Fibroblast of pulmonary artery (primary cell): ENCODE measurements around the gene UNC45B.
"Not testable (repeated sequence)": the region's sequence is repeated elsewhere in the genome, so short reads cannot be mapped to it uniquely, and the experiment has no call there.

Source experiments
- DNase-seq: peaks from one replicate; pipeline ENCODE4 v3.0.0-alpha.2; 2010; ENCODE audit warnings: low read depth
- H3K4me3 ChIP-seq: replicated peaks from 2 replicates; pipeline ENCODE4 v1.5.1; 2011; ENCODE audit warnings: low read depth, mild to moderate bottlenecking, control low read depth, low read length, moderate library complexity
- CTCF ChIP-seq: IDR thresholded peaks from 2 replicates; pipeline ENCODE4 v1.5.1; 2011; ENCODE audit warnings: mild to moderate bottlenecking, control low read depth, low read length, inconsistent platforms; ENCODE audit errors: missing control alignments

Gene UNC45B

GRCh38 chr17:35147375-35147905 lies at the start of gene UNC45B:
Gene UNC45B, plus strand, starts transcription at chr17:35147817. Its CDS starts 447 bp downstream, at chr17:35148264.
- no peak for DNase-seq
- H3K4me3 ChIP-seq, result no peak within 1 kb of the TSS
- no peak for TF ChIP-seq CTCF

GRCh38 chr17:35099908-35100307 lies 47.7 kb upstream of the UNC45B start:
- no peak for DNase-seq
- no peak overlapping the region for H3K4me3 ChIP-seq
- no peak for TF ChIP-seq CTCF

- no peak for DNase-seq
- no peak overlapping the region for H3K4me3 ChIP-seq
- TF ChIP-seq CTCF, result no peak
Measured at GRCh38 chr17:35101036-35101435, 46.6 kb upstream of the UNC45B start.

- DNase-seq, result no peak
- TF ChIP-seq CTCF, result no peak
- no peak overlapping the region for H3K4me3 ChIP-seq
Measured at GRCh38 chr17:35101725-35102124, 45.9 kb upstream of the UNC45B start.

GRCh38 chr17:35103271-35103670 lies 44.3 kb upstream of the UNC45B start:
- no peak overlapping the region for H3K4me3 ChIP-seq
- DNase-seq, result no peak
- no peak for TF ChIP-seq CTCF

- no peak for TF ChIP-seq CTCF
- H3K4me3 ChIP-seq, result no peak overlapping the region
- DNase-seq, result no peak
Measured at GRCh38 chr17:35104844-35105450, 42.7 kb upstream of the UNC45B start.

GRCh38 chr17:35110791-35111190 lies 36.8 kb upstream of the UNC45B start:
- H3K4me3 ChIP-seq, DNase-seq: not testable (repeated sequence)
